Stomach (tissue), 9 donors: ENCODE data around the gene NUTF2. TPM values are rescaled to one million over a fixed set of nuclear protein-coding genes. Genes with fewer than 3 reads are reported as not detected.
A peak's percentile ranks its signal among the peaks of the same experiment; 100 is the strongest.

Experiments used
- DNase-seq, 2 donors: peaks; one replicate each; pipeline versions ENCODE4 v3.0.0 to v3.0.0-alpha.2; 2013 to 2019
- H3K27ac ChIP-seq, 5 donors: fragments of 200-600 bp in 4 of 5; sonication (generic) in 4 of 5; one replicate each; pipeline ENCODE4 v1.5.1; 2013 to 2019; ENCODE audit warnings: mild to moderate bottlenecking in 1 of 5, moderate library complexity in 1 of 5
- H3K27me3 ChIP-seq, 3 donors: fragments of 200-600 bp; sonication (generic); one replicate each; pipeline ENCODE4 v1.5.1; 2017 to 2019; ENCODE audit warnings: mixed run types in 1 of 3
- H3K36me3 ChIP-seq, 4 donors: fragments of 200-600 bp; sonication (generic); 1 replicate in 3 of 4; 2 replicates in 1 of 4; pipeline ENCODE4 v1.5.1; 2016 to 2019
- H3K4me1 ChIP-seq, 4 donors: fragments of 200-600 bp; sonication (generic); one replicate each; pipeline ENCODE4 v1.5.1; 2016 to 2019
- H3K4me3 ChIP-seq, 4 donors: fragments of 200-600 bp; sonication (generic) in 3 of 4; one replicate each; pipeline ENCODE4 v1.5.1; 2016 to 2019; ENCODE audit warnings: mild to moderate bottlenecking in 1 of 4
- H3K9me3 ChIP-seq, 4 donors: fragments of 200-600 bp; sonication (generic); one replicate each; pipeline ENCODE4 v1.5.1; 2016 to 2019
- CTCF ChIP-seq, 7 experiments: fragments of 450-650 bp in 4 of 7; fragments of 200-600 bp in 3 of 7; sonication (generic) in 3 of 7; IDR thresholded peaks; one replicate each; pipeline ENCODE4 v1.5.1; 2016 to 2019; ENCODE audit warnings: antibody characterized with exemption in 7 of 7, control low read depth in 2 of 7, mild to moderate bottlenecking in 1 of 7
- EP300 ChIP-seq: sonication (generic); formaldehyde crosslinking; IDR thresholded peaks from one replicate; pipeline ENCODE4 v1.6.1; 2017; ENCODE audit warnings: antibody characterized with exemption
- POLR2A ChIP-seq, 4 donors: fragments of 450-650 bp; IDR thresholded peaks; one replicate each; pipeline ENCODE4 v1.6.1; 2016; ENCODE audit warnings: antibody characterized with exemption in 4 of 4, control low read depth in 2 of 4, mild to moderate bottlenecking in 1 of 4, moderate library complexity in 1 of 4
- POLR2AphosphoS5 ChIP-seq, 3 donors: sonication (generic); formaldehyde crosslinking; IDR thresholded peaks; one replicate each; pipeline ENCODE4 v1.6.1; 2016; ENCODE audit warnings: antibody characterized with exemption in 3 of 3
- WGBS, 5 donors: extraction: QIAGEN DNeasy Blood & Tissue Kit in 3 of 5; methylation state at CpG; one replicate each; pipeline versions ENCODE4 v1.1.5 to v1.1.7; 2013 to 2018; 5-methylcytosine and 5-hydroxymethylcytosine counted together
- intact Hi-C: fragments of 100-400 bp; cut with DNase I; formaldehyde crosslinking; loops from one replicate; pipeline ENCODE4 v1.15.1; 2023; ENCODE audit warnings: low total_unique reads
- polyA plus RNA-seq, 3 donors: library from polyadenylated mRNA; stranded (reverse); fragments of 200-250 nt; gene quantifications; one replicate each; pipeline ENCODE4 v1.2.3, GENCODE V29; 2013
- total RNA-seq, 5 donors: library from RNA; depleted of rRNA; stranded (reverse); fragments of >200 nt; gene quantifications; one replicate each; pipeline versions ENCODE4 v1.1.0 to v1.2.3, GENCODE V29; 2014 to 2016
- donor health status: healthy with polysubstance abuse.
- donor health status: Bipolar disorder and iron deficiency.
- donor health status: healthy.

Gene NUTF2
- total and polyA plus RNA-seq, 8 donors = 9.3 to 125 (median 60.5) TPM

- Histone ChIP-seq H3K9me3 (no peaks in the 10 kb centered on the region), H3K27me3 (no peaks in the 10 kb centered on the region), H3K4me1 (peaks cover 8 to 23% (median 14%) of the 10 kb centered on the region in 4 donors), H3K36me3 (peaks cover 45 to 74% (median 68%) of the 10 kb centered on the region in 4 donors), H3K4me3 (no peak overlapping the region), H3K27ac (no peak overlapping the region)
- no peak for DNase-seq
- TF ChIP-seq EP300 = no peak
- no peak for TF ChIP-seq CTCF (IDR thresholded peaks at IDR 0.05)
- TF ChIP-seq POLR2A (IDR thresholded peaks at IDR 0.05) = no peak
- no peak for TF ChIP-seq POLR2AphosphoS5 (IDR thresholded peaks at IDR 0.05)
- intact Hi-C loops = no loop called here
- 93 to 98% (median 98%) methylated on average over 6 of the region's 6 CpGs for WGBS, 5 donors
These were observed 21.6 kb downstream of the NUTF2 start for GRCh38 chr16:67868290-67868689.

GRCh38 chr16:67869653-67870052 is 22.9 kb downstream of the NUTF2 start:
- no peak for TF ChIP-seq POLR2AphosphoS5 (IDR thresholded peaks at IDR 0.05)
- TF ChIP-seq POLR2A (IDR thresholded peaks at IDR 0.05) = no peak
- no peak for TF ChIP-seq CTCF (IDR thresholded peaks at IDR 0.05)
- no peak for TF ChIP-seq EP300
- Histone ChIP-seq H3K27me3 (no peaks in the 10 kb centered on the region), H3K36me3 (peaks cover 45 to 73% (median 68%) of the 10 kb centered on the region in 4 donors), H3K27ac (no peak overlapping the region), H3K9me3 (no peaks in the 10 kb centered on the region), H3K4me3 (no peak overlapping the region), H3K4me1 (peaks cover 11 to 26% (median 20%) of the 10 kb centered on the region in 4 donors)
- intact Hi-C loops = no loop called here
- DNase-seq = no peak
- WGBS, 5 donors = 80 to 93% (median 86%) methylated on average over 7 of the region's 7 CpGs

- Histone ChIP-seq H3K4me1 (peaks cover 16 to 42% (median 33%) of the 10 kb centered on the region in 4 donors), H3K4me3 (no peak overlapping the region), H3K9me3 (no peaks in the 10 kb centered on the region), H3K27ac (peak overlapping the region in 1 of 5 donors; percentile 90), H3K27me3 (no peaks in the 10 kb centered on the region), H3K36me3 (peaks cover 36 to 63% (median 59%) of the 10 kb centered on the region in 4 donors)
- TF ChIP-seq EP300 (no peak), POLR2A (IDR thresholded peaks at IDR 0.05) (no peak), POLR2AphosphoS5 (IDR thresholded peaks at IDR 0.05) (no peak), CTCF (IDR thresholded peaks at IDR 0.05) (no peak)
- 60 to 82% (median 73%) methylated on average over 3 of the region's 3 CpGs for WGBS, 5 donors
- no peak for DNase-seq
- intact Hi-C loops = no loop called here
These were observed 24.5 kb downstream of the NUTF2 start for GRCh38 chr16:67871256-67871655.

GRCh38 chr16:67872131-67872630 is 25.4 kb downstream of the NUTF2 start:
- Histone ChIP-seq H3K27me3 (no peaks in the 10 kb centered on the region), H3K9me3 (no peaks in the 10 kb centered on the region), H3K27ac (peak overlapping the region; percentile 75 to 90 (median 85)), H3K4me1 (peaks cover 16 to 46% (median 35%) of the 10 kb centered on the region in 4 donors), H3K36me3 (peaks cover 39 to 63% (median 59%) of the 10 kb centered on the region in 4 donors), H3K4me3 (peak overlapping the region; percentile 95 to 97 (median 96))
- intact Hi-C loops = no loop called here
- WGBS, 5 donors = 56 to 68% (median 61%) methylated on average over 2 of the region's 2 CpGs
- DNase-seq = no peak
- TF ChIP-seq CTCF (IDR thresholded peaks at IDR 0.05) (no peak), EP300 (no peak), POLR2AphosphoS5 (IDR thresholded peaks at IDR 0.05) (no peak), POLR2A (IDR thresholded peaks at IDR 0.05) (no peak)
